ENCODE data around the gene SYNPO2. TPM values are rescaled to one million over a fixed set of nuclear protein-coding genes. Genes with fewer than 3 reads are reported as not detected.

The SYNPO2 gene
- polyA plus RNA-seq, 1 donor (not counting 4 experiments of a cell fraction or from before 2014, with no cell fraction given), result 0.34 TPM

DNA sequence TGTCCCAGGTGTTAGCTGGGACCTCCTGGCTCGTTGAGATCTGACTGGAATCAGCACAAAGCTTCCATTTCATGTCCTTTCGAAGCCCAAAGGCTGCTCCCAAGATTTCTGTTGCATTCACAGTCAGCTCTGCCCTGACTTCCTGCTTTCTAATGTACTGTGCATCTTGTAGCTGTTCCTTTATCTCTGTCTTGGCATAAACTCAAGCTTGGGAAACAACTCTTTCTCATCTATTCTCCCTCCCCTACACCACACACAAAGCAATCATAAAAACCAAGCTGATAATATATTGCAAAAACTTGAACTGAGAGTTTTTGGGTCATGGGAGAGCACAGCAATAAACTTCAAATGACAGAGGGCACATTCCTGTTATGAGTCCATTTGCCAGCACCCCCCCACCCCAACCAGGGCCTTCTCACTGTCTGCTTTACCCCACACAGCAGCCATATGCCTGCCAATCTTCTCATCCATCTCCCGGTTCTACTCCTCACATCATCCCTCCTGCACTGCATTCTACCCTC is 76.3 kb downstream of the SYNPO2 start:
- peaks cover 4% of the 10 kb centered on the region for H3K4me1 ChIP-seq (ENCODE audit: control insufficient read depth, extremely low read depth, insufficient read depth, low read length)
- no peaks in the 10 kb centered on the region for H3K79me2 ChIP-seq (ENCODE audit: control insufficient read depth, insufficient read depth, low read length)
- no peaks in the 10 kb centered on the region for H3K27me3 ChIP-seq (ENCODE audit: control insufficient read depth, extremely low read depth, insufficient read depth, low read length)
- no peak overlapping the region for H3K9ac ChIP-seq (ENCODE audit: control insufficient read depth, extremely low read depth, insufficient read depth, low read length)
- no peak overlapping the region for H3K27ac ChIP-seq (ENCODE audit: control insufficient read depth, insufficient read depth, low read length)
- H3K9me3 ChIP-seq (ENCODE audit: control insufficient read depth, low read depth, low read length), result no peaks in the 10 kb centered on the region
- no peak overlapping the region for H3K4me2 ChIP-seq (ENCODE audit: control insufficient read depth, extremely low read depth, insufficient read depth, low read depth, low read length)
- H3K36me3 ChIP-seq (ENCODE audit: control insufficient read depth in 2 of 2, extremely low read depth in 1 of 2, insufficient read depth in 2 of 2, low read length in 2 of 2), result no peaks in the 10 kb centered on the region
- H2AFZ ChIP-seq (ENCODE audit: control insufficient read depth, low read length), result no peak overlapping the region
- dilution Hi-C loops (cut with MboI; ENCODE audit: extremely low pct_ligation_motif_present, low sequenced_read_pairs), result no loop called here
- DNase-seq (ENCODE audit: low read depth, low spot score) (no peak), FAIRE-seq (no peak)
- H3K4me3 ChIP-seq (ENCODE audit: control insufficient read depth in 2 of 3, extremely low read depth in 1 of 3, insufficient read depth in 2 of 3, low read depth in 1 of 3, low read length in 3 of 3), result no peak overlapping the region
- no peaks in the 10 kb centered on the region for H4K20me1 ChIP-seq (ENCODE audit: control insufficient read depth, extremely low read depth, insufficient read depth, low read length)
- no peak for TF ChIP-seq EZH2 (IDR thresholded peaks at IDR 0.05; ENCODE audit: low read length)
- TF ChIP-seq, protein P1, sequence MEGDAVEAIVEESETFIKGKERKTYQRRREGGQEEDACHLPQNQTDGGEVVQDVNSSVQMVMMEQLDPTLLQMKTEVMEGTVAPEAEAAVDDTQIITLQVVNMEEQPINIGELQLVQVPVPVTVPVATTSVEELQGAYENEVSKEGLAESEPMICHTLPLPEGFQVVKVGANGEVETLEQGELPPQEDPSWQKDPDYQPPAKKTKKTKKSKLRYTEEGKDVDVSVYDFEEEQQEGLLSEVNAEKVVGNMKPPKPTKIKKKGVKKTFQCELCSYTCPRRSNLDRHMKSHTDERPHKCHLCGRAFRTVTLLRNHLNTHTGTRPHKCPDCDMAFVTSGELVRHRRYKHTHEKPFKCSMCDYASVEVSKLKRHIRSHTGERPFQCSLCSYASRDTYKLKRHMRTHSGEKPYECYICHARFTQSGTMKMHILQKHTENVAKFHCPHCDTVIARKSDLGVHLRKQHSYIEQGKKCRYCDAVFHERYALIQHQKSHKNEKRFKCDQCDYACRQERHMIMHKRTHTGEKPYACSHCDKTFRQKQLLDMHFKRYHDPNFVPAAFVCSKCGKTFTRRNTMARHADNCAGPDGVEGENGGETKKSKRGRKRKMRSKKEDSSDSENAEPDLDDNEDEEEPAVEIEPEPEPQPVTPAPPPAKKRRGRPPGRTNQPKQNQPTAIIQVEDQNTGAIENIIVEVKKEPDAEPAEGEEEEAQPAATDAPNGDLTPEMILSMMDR (optimal IDR thresholded peaks at IDR 0.05 in 1 of 3, IDR thresholded peaks at IDR 0.05 in 1 of 3, conservative IDR thresholded peaks at IDR 0.05 in 1 of 3; ENCODE audit: extremely low read depth in 1 of 3, insufficient read depth in 2 of 3, low read length in 3 of 3), result no peak
- no peaks in the 10 kb centered on the region for H3K9me1 ChIP-seq (ENCODE audit: control insufficient read depth, extremely low read depth, insufficient read depth, low read length)

DNA sequence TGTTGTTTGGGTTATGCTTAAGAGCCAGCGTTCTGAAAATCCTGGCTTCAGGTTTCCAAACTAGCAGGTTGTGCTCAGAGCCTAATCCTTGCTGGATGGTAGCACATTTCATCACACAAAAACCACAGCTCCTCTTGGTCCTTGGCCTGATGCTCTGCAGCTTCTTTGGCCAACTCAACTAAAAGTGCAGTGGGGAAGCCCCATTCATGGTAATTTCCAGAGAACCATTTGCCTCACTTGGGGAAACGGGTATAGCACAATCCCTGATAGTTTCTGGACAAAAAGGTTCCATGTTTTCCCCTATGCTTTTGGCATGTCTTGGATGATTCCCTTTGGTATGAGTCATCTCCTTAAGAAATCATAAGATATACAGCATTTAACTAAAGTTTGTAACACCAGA is 78.7 kb downstream of the SYNPO2 start:
- H4K20me1 ChIP-seq (ENCODE audit: control insufficient read depth, extremely low read depth, insufficient read depth, low read length), result no peaks in the 10 kb centered on the region
- H3K4me1 ChIP-seq (ENCODE audit: control insufficient read depth, extremely low read depth, insufficient read depth, low read length), result peaks cover 4% of the 10 kb centered on the region
- no peak for DNase-seq (ENCODE audit: low read depth, low spot score)
- no peaks in the 10 kb centered on the region for H3K9me1 ChIP-seq (ENCODE audit: control insufficient read depth, extremely low read depth, insufficient read depth, low read length)
- no peak overlapping the region for H2AFZ ChIP-seq (ENCODE audit: control insufficient read depth, low read length)
- FAIRE-seq, result no peak
- H3K79me2 ChIP-seq (ENCODE audit: control insufficient read depth, insufficient read depth, low read length), result no peaks in the 10 kb centered on the region
- H3K9ac ChIP-seq (ENCODE audit: control insufficient read depth, extremely low read depth, insufficient read depth, low read length), result no peak overlapping the region
- H3K4me2 ChIP-seq (ENCODE audit: control insufficient read depth, extremely low read depth, insufficient read depth, low read depth, low read length), result no peak overlapping the region
- dilution Hi-C loops (cut with MboI; ENCODE audit: extremely low pct_ligation_motif_present, low sequenced_read_pairs), result no loop called here
- no peaks in the 10 kb centered on the region for H3K27me3 ChIP-seq (ENCODE audit: control insufficient read depth, extremely low read depth, insufficient read depth, low read length)
- TF ChIP-seq, protein P1 (optimal IDR thresholded peaks at IDR 0.05 in 1 of 3, IDR thresholded peaks at IDR 0.05 in 1 of 3, conservative IDR thresholded peaks at IDR 0.05 in 1 of 3; ENCODE audit: extremely low read depth in 1 of 3, insufficient read depth in 2 of 3, low read length in 3 of 3), result no peak
- no peak for TF ChIP-seq EZH2 (IDR thresholded peaks at IDR 0.05; ENCODE audit: low read length)
- H3K36me3 ChIP-seq (ENCODE audit: control insufficient read depth in 2 of 2, extremely low read depth in 1 of 2, insufficient read depth in 2 of 2, low read length in 2 of 2), result no peaks in the 10 kb centered on the region
- H3K4me3 ChIP-seq (ENCODE audit: control insufficient read depth in 2 of 3, extremely low read depth in 1 of 3, insufficient read depth in 2 of 3, low read depth in 1 of 3, low read length in 3 of 3), result no peak overlapping the region
- no peak overlapping the region for H3K27ac ChIP-seq (ENCODE audit: control insufficient read depth, insufficient read depth, low read length)
- H3K9me3 ChIP-seq (ENCODE audit: control insufficient read depth, low read depth, low read length), result no peaks in the 10 kb centered on the region
